Measurements from ENCODE around the gene RAD54L.
"Not testable (repeated sequence)": the region's sequence is repeated elsewhere in the genome, so short reads cannot be mapped to it uniquely, and the experiment has no call there.

Gene RAD54L

GRCh38 chr1:46319960-46320914 lies 72.7 kb downstream of the RAD54L start:
- not testable (repeated sequence) for DNase-seq (ENCODE audit: low read depth)

GRCh38 chr1:46322191-46322590 lies 74.6 kb downstream of the RAD54L start:
- DNase-seq (ENCODE audit: low read depth) = not testable (repeated sequence)

DNA sequence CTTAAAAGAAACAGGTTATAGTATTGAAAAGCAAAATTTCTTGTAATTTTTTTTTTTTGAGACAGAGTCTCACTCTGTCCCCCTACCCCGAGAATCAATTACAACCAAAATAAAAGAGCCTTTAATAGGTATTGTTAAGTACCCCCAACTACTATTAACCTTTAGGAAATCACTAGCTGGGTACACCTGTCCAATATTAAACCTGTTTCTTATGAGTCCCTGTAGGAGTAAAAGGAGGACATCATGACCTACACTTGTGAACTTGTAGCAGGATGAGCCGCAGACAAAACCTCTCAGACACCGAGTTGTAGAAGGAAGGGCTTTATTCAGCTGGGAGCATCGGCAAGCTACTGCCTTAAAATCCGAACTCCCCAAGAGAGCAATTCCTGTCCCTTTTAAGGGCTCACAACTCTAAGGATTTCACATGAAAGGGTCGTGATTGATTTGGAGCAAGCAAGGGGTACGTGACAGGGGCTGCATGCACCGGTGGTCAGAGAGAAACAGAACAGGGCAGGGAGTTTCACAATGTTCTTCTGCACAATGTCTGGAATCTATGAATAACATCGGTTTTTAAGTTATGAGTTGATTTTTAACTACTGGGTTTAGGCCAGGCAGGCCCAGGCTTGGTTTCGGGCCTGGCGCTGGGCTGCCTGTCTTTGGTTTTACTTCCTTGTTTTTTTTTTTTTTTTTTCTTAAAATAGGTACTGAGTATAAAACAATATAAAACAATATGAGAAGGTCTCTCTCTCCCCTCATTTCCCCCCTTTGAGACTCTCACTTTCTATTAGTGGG lies 77.9 kb downstream of the RAD54L start:
- not testable (repeated sequence) for DNase-seq (ENCODE audit: low read depth)

All from stimulated activated CD8-positive, alpha-beta memory T cell treated with anti-CD3 and anti-CD28 coated beads, Interleukin-7, amount 100 ng/mL, for 24 hours (primary cell).